A673 (cell line): ENCODE data around the gene DSTN. TPM values are rescaled to one million over a fixed set of nuclear protein-coding genes. Genes with fewer than 3 reads are reported as not detected.
"Not testable (repeated sequence)": the region's sequence is repeated elsewhere in the genome, so short reads cannot be mapped to it uniquely, and the experiment has no call there.

Experiments
- BruUV-seq: library from RNA; stranded (reverse); fragments of 400-500 nt; replicated peaks from 2 replicates; lab custom pipeline; 2021; lab: Mats Ljungman, UMichigan
- CTCF ChIA-PET: fragments of 300-600 bp; sonication (Branson Sonifier 250); formaldehyde crosslinking; loops from one replicate; lab custom pipeline; 2022; ENCODE audit warnings: antibody characterized with exemption; lab: Charles Lee
- POLR2A ChIA-PET: fragments of 300-600 bp; sonication (Branson Sonifier 250); formaldehyde crosslinking; loops from one replicate; lab custom pipeline; 2022; ENCODE audit warnings: antibody characterized with exemption; ENCODE audit not compliant: low non-redundant PET; lab: Charles Lee
- DNase-seq: peaks from one replicate; pipeline ENCODE4 v3.0.0-alpha.2; 2015; ENCODE audit warnings: low spot score
- H3K27ac ChIP-seq: fragments of 200-600 bp; sonication (generic); 2 replicates; pipeline ENCODE4 v1.5.1; 2016; ENCODE audit warnings: mixed run types, low read depth, mild to moderate bottlenecking, mixed read lengths, antibody characterized with exemption, low read length; ENCODE audit not compliant: poor library complexity, severe bottlenecking
- H3K27me3 ChIP-seq: fragments of 200-600 bp; sonication (generic); replicated peaks from 2 replicates; pipeline ENCODE4 v1.6.1; 2017; ENCODE audit warnings: mixed run types, low read depth, mild to moderate bottlenecking, mixed read lengths, antibody characterized with exemption, low read length; ENCODE audit not compliant: insufficient read depth, poor library complexity
- H3K36me3 ChIP-seq: fragments of 200-600 bp; sonication (generic); 2 replicates; pipeline ENCODE4 v1.6.1; 2016; ENCODE audit warnings: mixed run types, mild to moderate bottlenecking, mixed read lengths, antibody characterized with exemption, low read length; ENCODE audit not compliant: insufficient read depth, poor library complexity, severe bottlenecking
- H3K4me1 ChIP-seq: fragments of 200-600 bp; sonication (generic); 2 replicates; pipeline ENCODE4 v1.6.1; 2017; ENCODE audit warnings: mixed run types, mild to moderate bottlenecking, mixed read lengths, antibody characterized with exemption, low read length; ENCODE audit not compliant: insufficient read depth, poor library complexity, severe bottlenecking
- H3K4me3 ChIP-seq: fragments of 200-600 bp; sonication (generic); 2 replicates; pipeline ENCODE4 v1.5.1; 2016; ENCODE audit warnings: low read depth, mixed run types, mild to moderate bottlenecking, mixed read lengths, low read length; ENCODE audit not compliant: poor library complexity, severe bottlenecking
- H3K9me3 ChIP-seq: fragments of 200-600 bp; sonication (generic); 2 replicates; pipeline ENCODE4 v1.6.1; 2016; ENCODE audit warnings: mixed run types, low read depth, mild to moderate bottlenecking, mixed read lengths, antibody characterized with exemption, low read length; ENCODE audit not compliant: poor library complexity, severe bottlenecking
- CTCF ChIP-seq: fragments of 300-800, 200-600 bp; sonication (generic); conservative IDR thresholded peaks from 2 replicates; pipeline ENCODE4 v1.5.1; 2017; ENCODE audit warnings: low read depth, mild to moderate bottlenecking, antibody characterized with exemption, low read length, moderate library complexity, mixed read lengths
- EZH2 ChIP-seq: fragments of 200-600 bp; sonication (generic); IDR thresholded peaks from 2 replicates; pipeline ENCODE4 v1.6.1; 2017; ENCODE audit warnings: borderline replicate concordance, low read depth, mild to moderate bottlenecking, mixed read lengths, antibody characterized with exemption, low read length; ENCODE audit not compliant: poor library complexity, severe bottlenecking
- intact Hi-C: fragments of 100-400 bp; cut with micrococcal nuclease; formaldehyde crosslinking; loops from one replicate; pipeline ENCODE4 v1.10.0; 2022; ENCODE audit not compliant: unreplicated experiment
- total RNA-seq: library from RNA; stranded (reverse); gene quantifications from 2 replicates; pipeline ENCODE4 v1.2.3, GENCODE V29; 2021

DSTN gene
- total RNA-seq, 1 experiment from 2014 or later = 159 TPM

DNA sequence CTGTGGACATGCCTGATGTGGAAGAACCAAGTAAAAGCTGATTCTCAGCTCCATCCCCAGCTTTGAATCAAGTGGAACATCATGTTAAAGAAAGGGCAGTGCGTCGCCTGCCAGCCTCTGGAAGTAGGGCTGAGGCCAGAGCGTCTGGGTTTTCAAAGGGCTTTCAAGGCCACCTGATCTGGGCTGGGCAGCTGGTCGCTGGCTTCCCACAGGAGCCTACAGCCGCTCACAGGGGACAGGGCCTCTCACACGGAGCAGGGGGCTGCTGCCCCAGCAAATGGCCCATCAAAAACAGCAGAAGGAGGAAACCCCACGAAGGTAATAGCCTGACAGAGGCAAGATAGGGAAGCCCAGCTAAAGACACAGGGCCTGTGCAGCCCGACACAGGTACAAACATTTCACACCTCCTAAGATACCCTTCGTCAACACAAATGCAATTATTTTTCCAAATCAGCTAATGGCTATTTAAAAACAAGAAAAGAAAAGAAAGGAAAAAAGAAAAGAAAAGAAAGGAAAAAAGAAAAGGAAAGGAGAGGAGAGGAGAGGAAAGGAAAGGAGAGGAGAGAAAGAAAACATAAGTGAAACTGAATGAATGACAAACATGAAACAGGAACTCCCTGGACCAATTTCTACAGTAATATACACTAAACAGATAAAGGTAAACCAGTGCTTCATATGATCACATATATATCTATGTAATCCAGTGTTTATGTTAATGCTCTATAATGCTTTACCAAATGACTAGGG, 87.4 kb downstream of the DSTN start:
- Histone ChIP-seq H3K36me3 (peaks cover 19% of the 10 kb centered on the region), H3K4me3 (no peak overlapping the region), H3K4me1 (peaks cover 14% of the 10 kb centered on the region), H3K9me3 (peaks cover 8% of the 10 kb centered on the region), H3K27ac (no peak overlapping the region), H3K27me3 (no peaks in the 10 kb centered on the region)
- no peak for DNase-seq
- TF ChIP-seq EZH2 (no peak), CTCF (no peak)
- no TSS peak for BruUV-seq
- CTCF ChIA-PET = no interaction called here
- intact Hi-C loops = loop anchor here (5.0 kb wide), 1 partner anchor 240 kb away; no protein-coding TSS in a partner anchor
- POLR2A ChIA-PET = no interaction called here

DNA sequence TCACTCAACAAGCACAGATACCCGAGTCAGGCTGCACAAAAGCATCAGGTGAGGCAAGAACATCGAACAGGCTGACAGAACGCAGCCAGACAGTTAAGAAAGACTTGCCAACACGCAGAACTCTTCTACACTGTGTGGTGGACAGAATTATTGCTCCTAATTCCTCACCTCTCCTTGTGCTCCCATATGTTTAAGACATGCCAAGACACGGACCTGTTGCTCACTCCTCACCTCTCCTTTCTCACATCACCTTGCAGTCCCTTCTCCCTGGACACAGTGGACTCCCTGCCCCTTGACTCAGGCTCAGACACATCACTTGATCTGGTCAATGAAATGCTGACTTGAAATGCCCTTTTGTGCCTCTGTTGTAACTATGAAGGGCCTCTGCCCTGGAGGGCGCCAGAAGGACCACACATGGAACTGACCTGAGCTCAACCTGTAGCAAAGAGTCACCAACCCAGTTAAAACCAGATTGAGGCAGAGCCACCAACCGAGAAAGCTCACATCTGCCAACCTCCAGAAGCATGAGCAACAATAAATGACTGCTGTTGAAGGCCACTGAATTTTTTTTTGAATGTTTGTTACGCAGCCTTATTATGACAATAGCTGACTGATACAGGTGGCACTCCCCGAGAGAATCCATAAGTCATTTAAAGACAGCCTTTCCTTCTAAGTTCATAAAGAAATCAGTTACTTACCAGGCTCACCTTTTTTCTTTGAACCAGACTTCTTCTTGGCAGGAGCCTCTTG, 88.2 kb downstream of the DSTN start:
- H3K27ac ChIP-seq = no peak overlapping the region
- no TSS peak for BruUV-seq
- peaks cover 22% of the 10 kb centered on the region for H3K4me1 ChIP-seq
- ChIA-PET POLR2A (interaction anchor here (0.6 kb wide), 1 partner anchor 1255 kb away, joined by 4 read pairs; no protein-coding TSS in a partner anchor), CTCF (no interaction called here)
- H3K27me3 ChIP-seq = no peaks in the 10 kb centered on the region
- H3K36me3 ChIP-seq = peaks cover 19% of the 10 kb centered on the region
- H3K4me3 ChIP-seq = no peak overlapping the region
- TF ChIP-seq CTCF (no peak), EZH2 (no peak)
- no peak for DNase-seq
- peaks cover 8% of the 10 kb centered on the region for H3K9me3 ChIP-seq
- intact Hi-C loops = loop anchor here (5.0 kb wide), 1 partner anchor 239 kb away; no protein-coding TSS in a partner anchor

DNA sequence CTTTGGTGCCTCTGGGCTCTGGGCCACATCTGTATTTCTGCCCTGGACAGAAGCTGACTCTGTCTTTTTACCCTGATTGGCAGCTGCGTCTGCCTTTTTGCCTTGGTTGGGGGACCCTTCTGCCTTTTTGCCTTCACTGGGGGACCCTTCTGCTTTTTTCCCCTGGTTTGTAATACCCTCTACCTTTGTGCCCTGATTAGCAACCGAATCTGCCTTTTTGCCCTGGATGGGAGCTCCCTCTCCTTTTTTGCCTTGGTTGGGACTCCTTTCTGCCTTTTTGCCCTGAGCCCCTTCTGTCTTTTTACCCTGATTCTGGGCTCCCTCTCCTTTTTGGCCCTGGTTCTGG, 88.7 kb downstream of the DSTN start:
- Histone ChIP-seq H3K4me1 (peaks cover 28% of the 10 kb centered on the region), H3K9me3 (peaks cover 8% of the 10 kb centered on the region), H3K27me3 (no peaks in the 10 kb centered on the region), H3K36me3 (peaks cover 19% of the 10 kb centered on the region), H3K27ac (no peak overlapping the region), H3K4me3 (no peak overlapping the region)
- no peak for DNase-seq
- intact Hi-C loops = loop anchor here (5.0 kb wide), 1 partner anchor 239 kb away; no protein-coding TSS in a partner anchor
- no TSS peak for BruUV-seq
- POLR2A ChIA-PET = interaction anchor here (0.6 kb wide), 1 partner anchor 1254 kb away, joined by 4 read pairs; no protein-coding TSS in a partner anchor
- CTCF ChIA-PET = no interaction called here
- TF ChIP-seq CTCF (no peak), EZH2 (no peak)

DNA sequence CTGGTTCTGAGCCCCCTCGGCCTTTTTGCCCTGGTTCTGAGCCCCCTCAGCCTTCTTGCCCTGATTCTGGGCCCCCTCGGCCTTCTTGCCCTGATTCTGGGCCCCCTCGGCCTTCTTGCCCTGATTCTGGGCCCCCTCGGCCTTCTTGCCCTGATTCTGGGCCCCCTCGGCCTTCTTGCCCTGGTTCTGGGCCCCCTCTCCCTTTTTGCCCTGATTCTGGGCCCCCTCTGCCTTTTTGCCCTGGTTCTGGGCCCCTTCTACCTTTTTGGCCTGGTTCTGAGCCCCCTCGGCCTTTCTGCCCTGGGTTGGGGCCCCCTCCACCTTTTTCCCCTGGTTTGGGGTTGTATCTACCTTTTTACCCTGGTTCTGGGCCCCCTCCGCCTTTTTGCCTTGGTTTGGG, 89.5 kb downstream of the DSTN start:
- CTCF ChIA-PET, H3K4me3 ChIP-seq, DNase-seq, H3K27me3 ChIP-seq, H3K9me3 ChIP-seq, BruUV-seq, POLR2A ChIA-PET, H3K27ac ChIP-seq: not testable (repeated sequence)
- Histone ChIP-seq H3K4me1 (peaks cover 35% of the 10 kb centered on the region), H3K36me3 (peaks cover 19% of the 10 kb centered on the region)
- intact Hi-C loops = loop anchor here (5.0 kb wide), 1 partner anchor 238 kb away; no protein-coding TSS in a partner anchor
